Vagina (tissue), 2 donors: Measurements from ENCODE around the gene MAFF. TPM values are rescaled to one million over a fixed set of nuclear protein-coding genes. Genes with fewer than 3 reads are reported as not detected.

ENCODE experiments used
- DNase-seq, 2 donors: peaks; one replicate each; pipeline ENCODE4 v3.0.0-alpha.2; 2017; ENCODE audit errors: extremely low spot score in 2 of 2
- H3K27ac ChIP-seq: fragments of 200-600 bp; sonication (generic); one replicate; pipeline ENCODE4 v1.5.1; 2019
- H3K27me3 ChIP-seq: fragments of 200-600 bp; sonication (generic); one replicate; pipeline ENCODE4 v1.5.1; 2019
- H3K36me3 ChIP-seq, 2 donors: fragments of 200-600 bp; sonication (generic); one replicate each; pipeline ENCODE4 v1.5.1; 2017 to 2019
- H3K4me1 ChIP-seq: fragments of 200-600 bp; sonication (generic); one replicate; pipeline ENCODE4 v1.5.1; 2019
- H3K4me3 ChIP-seq, 2 donors: fragments of 200-600 bp; sonication (generic); 1 replicate in 1 of 2; 2 replicates in 1 of 2; pipeline ENCODE4 v1.5.1; 2016 to 2019
- H3K9me3 ChIP-seq: fragments of 200-600 bp; sonication (generic); one replicate; pipeline ENCODE4 v1.5.1; 2019
- POLR2A ChIP-seq, 2 donors: fragments of 450-650 bp; IDR thresholded peaks; one replicate each; pipeline ENCODE4 v1.6.1; 2017; ENCODE audit warnings: antibody characterized with exemption in 2 of 2, mild to moderate bottlenecking in 2 of 2, moderate library complexity in 2 of 2
- POLR2AphosphoS5 ChIP-seq, 2 donors: sonication (generic); formaldehyde crosslinking; IDR thresholded peaks; one replicate each; pipeline ENCODE4 v1.9.0; 2017; ENCODE audit warnings: antibody characterized with exemption in 2 of 2, mild to moderate bottlenecking in 2 of 2, low read depth in 1 of 2; ENCODE audit not compliant: insufficient read depth in 1 of 2
- intact Hi-C: fragments of 100-400 bp; cut with DNase I; formaldehyde crosslinking; loops from one replicate; pipeline ENCODE4 v1.15.1; 2023
- total RNA-seq: library from RNA; depleted of rRNA; stranded (reverse); fragments of >200 nt; gene quantifications from one replicate; pipeline ENCODE4 v1.2.3, GENCODE V29; 2016
- TF ChIP-seq, protein P1 (sequence below), 3 experiments: fragments of 450-650 bp in 2 of 3; fragments of 200-600 bp in 1 of 3; sonication (generic) in 1 of 3; IDR thresholded peaks; one replicate each; pipeline ENCODE4 v1.5.1; 2017 to 2019; ENCODE audit warnings: antibody characterized with exemption in 3 of 3, mild to moderate bottlenecking in 2 of 3, moderate library complexity in 2 of 3

Gene MAFF
- total RNA-seq, 1 donor from 2014 or later = 90.6 TPM

DNA sequence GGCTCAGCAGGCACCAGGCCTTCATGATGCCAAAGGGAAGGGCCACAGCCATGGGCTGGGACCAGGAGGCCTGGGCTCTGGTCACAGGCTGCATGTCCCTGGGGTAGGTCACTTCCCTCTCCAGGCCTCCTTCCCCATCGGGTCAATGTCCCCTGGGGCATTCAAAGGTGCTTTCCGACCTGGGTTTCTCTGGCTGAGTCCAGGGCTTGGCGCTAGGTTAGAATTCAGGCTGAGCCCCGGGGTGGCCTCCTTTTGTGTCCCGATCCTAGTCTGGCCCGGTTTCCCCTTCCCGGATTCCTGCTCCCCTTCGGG, 12.2 kb downstream of the MAFF start:
- Histone ChIP-seq H3K4me3 (peak overlapping the region; percentile 18 to 21), H3K36me3 (no peaks in the 10 kb centered on the region), H3K9me3 (no peaks in the 10 kb centered on the region), H3K4me1 (peaks cover 25% of the 10 kb centered on the region), H3K27me3 (no peaks in the 10 kb centered on the region), H3K27ac (peak overlapping the region; percentile 43)
- intact Hi-C loops = no loop called here
- TF ChIP-seq POLR2A (IDR thresholded peaks at IDR 0.05) = no peak
- no peak for TF ChIP-seq POLR2AphosphoS5 (IDR thresholded peaks at IDR 0.05; ENCODE audit: insufficient read depth in 1 of 2, low read depth in 1 of 2)
- TF ChIP-seq, protein P1, sequence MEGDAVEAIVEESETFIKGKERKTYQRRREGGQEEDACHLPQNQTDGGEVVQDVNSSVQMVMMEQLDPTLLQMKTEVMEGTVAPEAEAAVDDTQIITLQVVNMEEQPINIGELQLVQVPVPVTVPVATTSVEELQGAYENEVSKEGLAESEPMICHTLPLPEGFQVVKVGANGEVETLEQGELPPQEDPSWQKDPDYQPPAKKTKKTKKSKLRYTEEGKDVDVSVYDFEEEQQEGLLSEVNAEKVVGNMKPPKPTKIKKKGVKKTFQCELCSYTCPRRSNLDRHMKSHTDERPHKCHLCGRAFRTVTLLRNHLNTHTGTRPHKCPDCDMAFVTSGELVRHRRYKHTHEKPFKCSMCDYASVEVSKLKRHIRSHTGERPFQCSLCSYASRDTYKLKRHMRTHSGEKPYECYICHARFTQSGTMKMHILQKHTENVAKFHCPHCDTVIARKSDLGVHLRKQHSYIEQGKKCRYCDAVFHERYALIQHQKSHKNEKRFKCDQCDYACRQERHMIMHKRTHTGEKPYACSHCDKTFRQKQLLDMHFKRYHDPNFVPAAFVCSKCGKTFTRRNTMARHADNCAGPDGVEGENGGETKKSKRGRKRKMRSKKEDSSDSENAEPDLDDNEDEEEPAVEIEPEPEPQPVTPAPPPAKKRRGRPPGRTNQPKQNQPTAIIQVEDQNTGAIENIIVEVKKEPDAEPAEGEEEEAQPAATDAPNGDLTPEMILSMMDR (IDR thresholded peaks at IDR 0.05) = no peak
- DNase-seq = no peak

DNA sequence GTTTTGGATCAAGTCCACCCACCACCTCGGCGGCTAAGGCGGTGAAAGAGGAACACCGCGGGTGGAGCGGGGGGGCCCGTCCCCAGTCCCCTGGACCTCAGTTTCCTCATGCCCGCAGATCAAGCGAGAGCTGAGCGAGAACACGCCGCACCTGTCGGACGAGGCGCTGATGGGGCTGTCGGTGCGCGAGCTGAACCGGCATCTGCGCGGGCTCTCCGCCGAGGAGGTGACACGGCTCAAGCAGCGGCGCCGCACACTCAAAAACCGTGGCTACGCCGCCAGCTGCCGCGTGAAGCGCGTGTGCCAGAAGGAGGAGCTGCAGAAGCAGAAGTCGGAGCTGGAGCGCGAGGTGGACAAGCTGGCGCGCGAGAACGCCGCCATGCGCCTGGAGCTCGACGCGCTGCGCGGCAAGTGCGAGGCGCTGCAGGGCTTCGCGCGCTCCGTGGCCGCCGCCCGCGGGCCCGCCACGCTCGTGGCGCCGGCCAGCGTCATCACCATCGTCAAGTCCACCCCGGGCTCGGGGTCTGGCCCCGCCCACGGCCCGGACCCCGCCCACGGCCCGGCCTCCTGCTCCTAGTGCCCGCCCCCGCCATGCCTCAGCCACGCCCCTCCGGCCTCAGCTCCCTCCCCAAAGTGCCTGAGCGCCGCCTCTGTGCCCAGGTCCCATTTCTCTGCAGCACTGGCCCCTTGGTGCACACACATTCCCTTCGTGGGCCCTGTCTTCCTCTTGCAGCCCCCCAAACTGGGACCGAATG, 12.7 kb downstream of the MAFF start:
- intact Hi-C loops = no loop called here
- Histone ChIP-seq H3K4me1 (peaks cover 30% of the 10 kb centered on the region), H3K27me3 (no peaks in the 10 kb centered on the region), H3K27ac (peak overlapping the region; percentile 43), H3K9me3 (no peaks in the 10 kb centered on the region), H3K36me3 (no peaks in the 10 kb centered on the region), H3K4me3 (peak overlapping the region; percentile 18 to 21)
- TF ChIP-seq POLR2AphosphoS5 (IDR thresholded peaks at IDR 0.05; ENCODE audit: insufficient read depth in 1 of 2, low read depth in 1 of 2) (no peak), POLR2A (IDR thresholded peaks at IDR 0.05) (no peak)
- TF ChIP-seq, protein P1 (IDR thresholded peaks at IDR 0.05) = no peak
- DNase-seq = no peak

DNA sequence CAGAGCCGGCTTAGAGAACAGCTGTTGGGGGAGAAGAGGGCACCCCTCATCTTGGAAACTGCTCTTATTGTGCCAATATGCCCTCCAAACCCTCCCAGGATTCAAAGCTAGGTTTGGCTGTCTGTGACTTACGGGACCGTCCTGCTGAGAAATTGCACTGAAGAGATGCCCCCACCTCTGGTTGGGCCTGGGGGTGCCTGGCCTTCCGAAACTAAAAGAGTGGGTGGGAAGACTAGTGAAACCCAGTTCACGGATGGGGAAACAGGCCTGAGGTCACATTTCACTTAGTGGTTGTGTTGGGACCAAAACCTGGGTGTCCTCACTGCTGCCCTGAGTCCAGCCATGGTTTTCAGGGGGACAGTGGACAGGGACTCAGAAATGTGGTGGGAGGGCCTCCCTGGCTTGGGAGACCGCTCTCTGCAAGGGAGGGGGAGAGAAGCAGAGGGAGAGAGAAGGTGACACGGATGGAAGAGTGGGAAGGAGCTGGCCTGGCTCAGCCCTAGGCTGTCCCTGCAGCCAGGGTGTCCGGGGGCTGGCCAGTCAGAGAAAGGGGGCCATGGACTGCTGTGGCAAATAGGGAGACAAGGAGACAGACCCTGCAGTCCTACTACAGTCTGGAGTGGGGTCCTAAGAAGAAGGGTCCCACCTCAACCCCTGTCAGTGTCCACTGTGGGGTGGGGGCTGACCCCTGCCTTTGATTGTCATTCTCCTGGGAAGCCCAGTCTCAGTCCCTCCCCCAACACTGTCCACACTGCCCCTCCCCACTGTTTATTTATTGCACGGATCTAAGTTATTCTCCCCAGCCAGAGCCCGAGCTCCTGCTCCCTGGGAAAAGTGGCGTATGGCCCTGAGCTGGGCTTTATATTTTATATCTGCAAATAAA, 13.6 kb downstream of the MAFF start:
- H3K27me3 ChIP-seq = no peaks in the 10 kb centered on the region
- no peak overlapping the region for H3K4me3 ChIP-seq
- peaks cover 39% of the 10 kb centered on the region for H3K4me1 ChIP-seq
- peak overlapping the region; percentile 43 for H3K27ac ChIP-seq
- intact Hi-C loops = no loop called here
- DNase-seq = no peak
- no peaks in the 10 kb centered on the region for H3K9me3 ChIP-seq
- TF ChIP-seq, protein P1 (IDR thresholded peaks at IDR 0.05) = no peak
- TF ChIP-seq POLR2AphosphoS5 (IDR thresholded peaks at IDR 0.05; ENCODE audit: insufficient read depth in 1 of 2, low read depth in 1 of 2) (peak in 1 of 2 donors; percentile 46), POLR2A (IDR thresholded peaks at IDR 0.05) (no peak)
- no peaks in the 10 kb centered on the region for H3K36me3 ChIP-seq

DNA sequence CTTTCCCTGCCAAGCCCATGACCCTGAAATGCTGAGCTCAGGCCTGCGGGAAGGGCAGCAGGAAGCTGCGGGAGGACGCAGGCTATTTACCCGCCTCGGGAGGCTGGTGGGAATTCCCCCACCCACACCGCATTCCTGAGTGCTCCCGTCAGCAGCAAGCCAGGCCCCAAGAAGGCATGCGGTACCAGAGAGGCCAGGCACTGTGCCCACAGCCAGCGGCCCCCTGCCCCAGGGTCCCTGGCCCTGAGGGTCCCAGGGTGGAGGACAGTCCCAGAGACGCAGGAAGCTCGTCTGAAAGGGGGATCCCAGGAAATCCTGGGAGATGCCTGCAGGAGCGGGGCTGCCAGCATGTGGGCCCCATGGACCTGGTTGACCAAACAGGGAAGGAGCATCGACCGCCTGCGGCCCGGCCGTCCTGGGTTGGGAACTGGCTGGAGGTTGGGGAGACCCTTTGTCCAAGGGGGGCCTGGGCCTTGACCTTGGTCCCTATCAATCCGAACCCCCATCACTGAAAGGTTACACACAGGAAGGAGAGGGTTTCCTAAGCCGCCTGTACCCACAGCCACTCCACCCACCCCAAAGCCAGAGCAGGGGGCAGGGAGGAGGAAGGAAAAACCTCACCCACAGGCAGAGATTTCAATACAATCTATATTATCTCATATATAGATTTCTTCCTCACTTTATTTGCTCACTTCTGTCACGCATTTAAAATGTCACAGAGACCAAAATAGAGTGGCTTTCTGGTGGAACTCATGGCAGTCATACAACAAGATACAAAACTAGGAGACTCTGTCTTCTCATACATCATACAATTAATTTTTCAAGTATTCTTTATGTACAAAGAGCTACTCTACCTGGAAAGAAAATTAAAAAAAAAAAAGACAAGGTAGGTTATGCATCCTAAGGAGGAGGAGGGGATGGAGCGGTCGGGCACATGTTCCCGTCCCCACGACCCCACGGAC, 17.1 kb downstream of the MAFF start:
- H3K4me3 ChIP-seq = no peak overlapping the region
- no peak for DNase-seq
- intact Hi-C loops = no loop called here

More for the DNA sequence above, 17.1 kb downstream of the MAFF start:
- Histone ChIP-seq H3K9me3 (no peaks in the 10 kb centered on the region), H3K4me1 (peaks cover 59% of the 10 kb centered on the region), H3K36me3 (peaks cover 0 to 8% of the 10 kb centered on the region in 2 donors), H3K27ac (peak overlapping the region; percentile 96), H3K27me3 (no peaks in the 10 kb centered on the region)
- TF ChIP-seq, protein P1 (IDR thresholded peaks at IDR 0.05) = no peak
- peak; percentile 75 to 86 for TF ChIP-seq POLR2AphosphoS5 (IDR thresholded peaks at IDR 0.05; ENCODE audit: insufficient read depth in 1 of 2, low read depth in 1 of 2)
